HG03159 (cell line): ENCODE results near the gene FRMD5.
"Not testable (repeated sequence)": the region's sequence is repeated elsewhere in the genome, so short reads cannot be mapped to it uniquely, and the experiment has no call there.

Experiments
- ATAC-seq: cut with Tn5 transposase; IDR thresholded peaks from one replicate; pipeline ENCODE4 v1.9.1; 2021; ENCODE audit warnings: mild to moderate bottlenecking, moderate library complexity; ENCODE audit not compliant: unreplicated experiment

FRMD5 gene

GRCh38 chr15:44195151-44195740, at the start of gene FRMD5:
Gene FRMD5, minus strand, starts transcription at chr15:44195271.
- ATAC-seq, result peak; percentile 98

GRCh38 chr15:44243829-44244228, 48.8 kb upstream of the FRMD5 start:
- no peak for ATAC-seq

GRCh38 chr15:44243141-44243540, 48.1 kb upstream of the FRMD5 start:
- ATAC-seq, result no peak

- no peak for ATAC-seq
Observed at GRCh38 chr15:44231842-44232241, 36.8 kb upstream of the FRMD5 start.

- not testable (repeated sequence) for ATAC-seq
Observed at GRCh38 chr15:44229301-44229700, 34.2 kb upstream of the FRMD5 start.

- ATAC-seq, result no peak
Observed at GRCh38 chr15:44227584-44227983, 32.5 kb upstream of the FRMD5 start.

GRCh38 chr15:44227001-44227400, 31.9 kb upstream of the FRMD5 start:
- ATAC-seq, result not testable (repeated sequence)

- no peak for ATAC-seq
Observed at GRCh38 chr15:44222478-44222877, 27.4 kb upstream of the FRMD5 start.

- ATAC-seq, result no peak
Observed at GRCh38 chr15:44219073-44219472, 24.0 kb upstream of the FRMD5 start.

GRCh38 chr15:44216958-44217357, 21.9 kb upstream of the FRMD5 start:
- ATAC-seq, result no peak

- no peak for ATAC-seq
Observed at GRCh38 chr15:44215594-44215993, 20.5 kb upstream of the FRMD5 start.

GRCh38 chr15:44208956-44209355, 13.9 kb upstream of the FRMD5 start:
- no peak for ATAC-seq

- ATAC-seq, result no peak
Observed at GRCh38 chr15:44207643-44208042, 12.6 kb upstream of the FRMD5 start.

- no peak for ATAC-seq
Observed at GRCh38 chr15:44199393-44199792, 4.3 kb upstream of the FRMD5 start.

GRCh38 chr15:44194323-44195150, 534 bp downstream of the FRMD5 start:
- ATAC-seq, result peak; percentile 26

- ATAC-seq, result no peak
Observed at GRCh38 chr15:44193651-44194322, 1.3 kb downstream of the FRMD5 start.

- no peak for ATAC-seq
Observed at GRCh38 chr15:44188795-44189194, 6.3 kb downstream of the FRMD5 start.

GRCh38 chr15:44186705-44187104, 8.4 kb downstream of the FRMD5 start:
- no peak for ATAC-seq

- ATAC-seq, result no peak
Observed at GRCh38 chr15:44183363-44183762, 11.7 kb downstream of the FRMD5 start.

- ATAC-seq, result no peak
Observed at GRCh38 chr15:44181410-44181809, 13.7 kb downstream of the FRMD5 start.

- ATAC-seq, result no peak
Observed at GRCh38 chr15:44177139-44177538, 17.9 kb downstream of the FRMD5 start.

- no peak for ATAC-seq
Observed at GRCh38 chr15:44173813-44174212, 21.3 kb downstream of the FRMD5 start.
